Measurements from ENCODE around the gene CHRM4.

The CHRM4 gene

DNA sequence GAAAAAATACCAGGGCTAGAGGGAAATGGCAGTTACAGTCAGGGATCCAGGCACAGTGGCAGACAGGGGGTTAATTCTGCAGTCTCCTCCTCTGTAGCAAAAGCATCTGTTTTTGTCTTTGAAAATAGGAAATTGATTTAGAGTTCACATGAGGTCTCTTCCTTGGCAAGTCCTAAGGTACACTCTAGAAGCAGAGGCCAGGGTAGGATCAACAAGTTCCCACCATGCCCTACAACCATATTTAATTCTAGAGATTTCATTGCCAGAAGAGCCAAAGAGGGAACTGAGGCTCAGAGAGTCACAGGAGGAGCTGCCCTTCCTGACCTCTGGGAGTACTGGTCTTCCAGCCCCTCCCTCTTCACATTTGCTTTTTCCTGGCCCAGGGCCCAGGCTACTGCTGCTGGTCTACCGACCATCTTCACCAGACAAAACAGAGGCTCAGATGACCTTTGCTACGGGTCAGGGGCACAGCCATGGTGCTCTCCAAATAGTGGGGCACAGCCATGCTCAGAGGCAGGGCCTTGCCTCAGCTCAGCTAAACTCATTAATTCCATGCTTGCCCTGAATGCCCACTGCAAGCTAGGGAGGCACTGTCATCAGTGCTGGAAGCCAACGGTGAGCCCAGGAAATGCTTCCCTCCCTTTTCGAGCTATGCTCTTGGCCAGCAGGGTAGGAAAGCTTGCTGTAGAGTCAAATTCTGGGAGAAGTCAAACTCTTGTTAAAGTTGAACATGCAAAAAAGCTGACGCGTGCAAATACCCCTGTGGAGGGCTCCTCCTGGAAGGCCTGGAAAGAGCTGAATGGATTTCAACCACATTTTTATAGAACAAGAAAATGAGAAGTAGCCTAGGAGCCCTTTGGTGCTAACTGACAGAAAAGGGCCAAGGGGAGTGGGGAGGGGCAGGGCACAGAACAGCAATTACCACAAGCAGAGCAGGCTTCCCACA, 11.7 kb upstream of the CHRM4 start:
- DNase-seq (ENCODE audit: low spot score): no peak

DNA sequence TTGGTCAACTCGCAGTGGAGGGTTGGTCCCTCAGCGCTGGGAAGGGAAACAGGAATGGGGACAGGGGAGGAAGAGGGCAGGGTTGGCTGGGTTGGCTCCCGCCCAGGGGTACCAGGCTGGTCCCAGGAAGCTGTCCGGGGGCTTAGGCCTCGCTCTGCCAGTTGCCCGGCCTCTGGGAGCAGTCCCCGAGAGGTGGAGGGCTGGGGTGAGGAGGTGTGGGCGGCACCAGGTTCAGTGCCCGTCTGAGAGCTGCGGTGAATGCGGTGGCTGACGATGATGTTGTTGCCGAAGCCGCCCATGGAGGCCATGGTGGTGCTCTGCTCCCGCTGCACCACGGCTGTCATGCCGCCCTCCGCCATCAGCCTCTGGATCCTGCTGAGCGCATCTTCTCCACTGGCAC, 6.0 kb upstream of the CHRM4 start:
- DNase-seq (ENCODE audit: low spot score): no peak

DNA sequence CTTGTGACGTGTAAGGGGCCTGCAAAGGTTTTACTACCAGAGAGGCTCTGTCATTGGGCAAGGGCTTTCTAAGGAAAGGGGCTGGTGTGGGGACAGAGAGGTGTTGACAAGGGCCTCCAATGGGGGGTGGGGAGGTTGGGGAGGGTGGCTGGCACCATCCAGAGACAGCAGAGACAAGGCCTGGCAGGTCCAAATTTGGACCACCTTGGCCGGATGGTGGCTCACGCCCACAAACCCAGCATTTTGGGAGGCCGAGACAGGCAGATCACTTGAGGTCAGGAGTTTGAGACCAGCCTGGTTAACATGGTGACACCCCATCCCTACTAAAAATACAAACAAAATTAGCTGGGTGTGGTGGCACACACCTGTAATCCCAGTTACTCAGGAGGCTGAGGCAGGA, 2.2 kb upstream of the CHRM4 start:
- no peak for DNase-seq (ENCODE audit: low spot score)

DNA sequence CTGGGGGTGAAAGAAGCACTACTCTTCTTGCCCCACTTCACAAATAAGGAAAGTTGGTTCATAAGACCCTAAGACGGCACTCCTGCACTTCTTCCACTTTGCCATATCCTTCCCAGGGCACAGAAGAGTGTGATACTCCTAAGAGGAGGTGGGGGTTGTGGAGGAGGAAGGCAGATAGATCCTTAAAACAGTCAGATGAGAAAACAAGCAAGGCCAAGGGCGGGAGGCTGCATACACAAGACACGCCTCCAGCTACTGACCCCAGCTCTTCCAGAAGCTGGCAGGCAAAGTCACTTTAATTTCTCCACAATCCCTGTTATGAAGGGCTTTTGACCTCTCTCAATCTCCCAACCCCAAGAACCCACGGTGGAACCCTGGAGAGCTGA, 1.6 kb upstream of the CHRM4 start:
- no peak for DNase-seq (ENCODE audit: low spot score)

DNA sequence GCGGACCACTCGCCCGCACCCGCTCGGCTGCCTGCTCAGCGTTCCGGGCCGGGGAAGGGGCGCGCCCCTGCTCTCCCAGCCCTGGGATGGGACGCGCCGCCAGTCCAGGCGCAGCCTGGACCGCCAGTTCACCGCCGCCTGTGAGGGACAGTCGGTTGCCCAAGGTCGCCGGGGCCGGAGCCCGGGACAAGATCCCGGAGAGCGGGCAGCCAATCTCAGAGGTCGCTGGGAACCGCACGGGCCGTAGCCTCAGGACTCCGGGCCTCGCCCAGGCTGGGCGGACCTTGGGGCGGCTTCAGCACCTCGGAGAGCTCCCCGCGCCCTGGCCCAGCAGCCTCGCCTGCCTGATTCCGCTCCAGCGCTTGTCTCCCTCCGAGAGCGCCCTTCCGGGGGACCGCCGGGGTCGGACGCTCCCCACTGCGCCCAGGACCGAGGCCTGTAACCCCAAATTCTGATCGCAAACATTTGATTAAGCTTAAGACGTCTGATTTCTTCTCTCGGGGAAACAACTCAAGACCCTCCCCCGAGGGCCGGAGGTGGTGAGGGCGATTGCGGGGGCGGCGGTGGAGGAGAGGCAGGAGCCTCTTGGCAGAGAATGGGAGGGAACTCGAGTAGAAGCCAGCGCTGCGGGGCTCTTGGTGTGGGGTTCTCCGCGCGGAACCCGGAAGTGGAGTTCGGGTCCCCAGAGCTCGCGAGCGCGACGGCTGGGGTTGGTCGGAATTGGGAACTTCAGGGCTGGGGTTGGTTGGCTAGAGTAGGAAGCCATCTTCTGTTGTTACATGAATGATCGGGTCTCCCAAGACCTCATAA, 1.1 kb upstream of the CHRM4 start:
- DNase-seq (ENCODE audit: low spot score): peak; percentile 66

DNA sequence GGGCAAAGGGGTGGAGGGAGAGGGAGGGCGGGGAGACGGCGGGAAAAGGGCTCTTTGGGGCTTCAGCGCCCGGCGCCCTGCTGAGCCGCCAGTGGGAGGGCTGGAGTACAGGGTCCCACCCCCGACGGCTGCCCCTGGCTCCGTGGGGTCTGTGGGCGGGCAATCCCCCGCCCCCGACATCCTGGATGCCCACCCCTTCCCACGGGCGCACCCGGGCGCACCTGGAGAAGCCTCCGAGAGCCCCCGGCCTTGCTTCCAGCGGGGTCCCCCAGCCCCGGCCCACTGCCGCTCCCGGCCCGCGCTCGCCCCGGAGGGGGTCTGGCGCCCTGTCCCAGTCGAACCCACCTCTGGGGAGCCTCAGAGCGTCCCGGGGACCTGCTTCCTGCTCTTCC, 394 bp downstream of the CHRM4 start:
- DNase-seq (ENCODE audit: low spot score): peak; percentile 58

DNA sequence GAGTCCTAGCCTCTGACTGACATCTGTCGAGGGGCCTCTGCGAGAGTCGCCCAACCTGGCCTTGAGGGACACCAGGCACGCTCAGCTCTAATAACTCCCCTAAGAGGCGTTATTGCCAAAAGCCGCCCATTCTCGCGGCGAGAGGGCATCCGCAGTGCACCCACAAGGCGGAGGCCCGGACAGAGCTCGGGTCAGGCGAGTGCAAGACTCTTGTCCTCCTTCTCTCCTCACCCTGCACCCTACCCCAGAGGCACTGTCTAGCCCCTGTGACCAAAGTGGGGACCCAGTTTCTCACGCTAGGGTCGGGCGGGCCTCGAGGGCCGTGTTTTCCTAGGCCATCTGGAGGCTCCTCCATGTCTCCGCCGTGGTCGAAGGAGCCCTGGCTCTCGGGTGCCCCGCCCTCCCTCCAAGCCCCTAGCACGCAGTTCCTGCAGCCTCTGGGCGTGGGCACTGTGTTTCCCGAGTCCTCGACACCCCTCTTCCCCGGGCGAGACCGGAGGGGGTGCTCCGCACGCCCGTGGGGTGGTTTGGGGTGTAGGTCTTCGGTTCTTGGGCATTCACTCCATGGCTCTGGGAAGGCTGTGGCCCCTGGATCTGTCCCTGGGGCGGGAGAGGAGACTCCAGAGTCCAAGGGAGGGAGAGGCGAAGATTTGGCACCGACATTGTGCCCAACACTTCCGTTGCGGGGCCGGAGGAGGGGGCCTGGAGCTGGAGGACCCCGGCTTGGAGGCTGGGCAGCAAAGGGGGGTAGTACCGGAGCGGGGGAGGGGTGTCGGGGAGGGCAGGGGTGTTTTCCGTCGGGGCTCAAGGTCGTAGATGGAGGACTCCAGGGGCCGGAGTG, 1.0 kb downstream of the CHRM4 start:
- DNase-seq (ENCODE audit: low spot score): no peak

DNA sequence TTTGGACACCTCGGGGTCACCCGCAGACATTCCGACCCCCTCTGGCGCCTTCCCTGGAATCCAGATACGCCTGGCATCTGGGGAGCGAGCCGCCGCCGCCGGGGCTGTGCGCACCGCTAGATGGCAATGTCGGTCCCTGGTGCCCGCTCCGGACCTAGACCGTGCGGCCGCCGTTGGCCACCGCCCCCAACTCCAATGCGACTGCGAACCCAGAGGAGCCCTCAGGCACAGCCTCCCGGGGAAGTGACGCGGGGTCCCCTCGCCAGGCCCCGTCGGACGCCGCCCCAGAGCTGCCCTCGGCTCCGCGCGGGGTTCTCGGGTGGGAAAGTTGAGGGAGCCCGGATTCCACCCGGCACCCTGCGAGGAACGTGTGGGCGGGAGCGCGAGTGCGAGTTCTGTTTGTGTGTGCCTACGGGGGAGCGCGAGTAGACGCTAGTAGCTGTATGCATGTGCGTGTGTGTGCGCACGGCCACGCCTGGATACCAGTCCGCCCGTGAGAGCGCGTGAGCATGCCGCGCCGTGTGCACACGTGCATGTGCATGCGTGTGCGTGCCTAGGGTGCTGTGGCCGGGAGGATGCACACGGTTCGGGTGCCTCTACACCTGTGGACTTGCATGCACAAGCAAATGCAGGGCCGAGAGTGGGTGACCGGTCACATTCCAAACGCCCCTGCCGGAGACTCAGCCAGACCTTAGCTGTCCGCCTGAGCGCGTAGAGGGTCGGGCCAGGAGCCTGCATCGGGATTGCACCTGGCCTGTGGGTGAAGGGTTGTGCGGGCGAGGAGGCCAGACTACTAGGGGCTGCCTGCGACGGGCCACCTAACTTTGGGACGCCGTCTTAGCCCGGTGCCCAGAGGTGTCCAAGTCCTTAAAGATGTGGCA, 1.9 kb downstream of the CHRM4 start:
- peak; percentile 92 for DNase-seq (ENCODE audit: low spot score)

DNA sequence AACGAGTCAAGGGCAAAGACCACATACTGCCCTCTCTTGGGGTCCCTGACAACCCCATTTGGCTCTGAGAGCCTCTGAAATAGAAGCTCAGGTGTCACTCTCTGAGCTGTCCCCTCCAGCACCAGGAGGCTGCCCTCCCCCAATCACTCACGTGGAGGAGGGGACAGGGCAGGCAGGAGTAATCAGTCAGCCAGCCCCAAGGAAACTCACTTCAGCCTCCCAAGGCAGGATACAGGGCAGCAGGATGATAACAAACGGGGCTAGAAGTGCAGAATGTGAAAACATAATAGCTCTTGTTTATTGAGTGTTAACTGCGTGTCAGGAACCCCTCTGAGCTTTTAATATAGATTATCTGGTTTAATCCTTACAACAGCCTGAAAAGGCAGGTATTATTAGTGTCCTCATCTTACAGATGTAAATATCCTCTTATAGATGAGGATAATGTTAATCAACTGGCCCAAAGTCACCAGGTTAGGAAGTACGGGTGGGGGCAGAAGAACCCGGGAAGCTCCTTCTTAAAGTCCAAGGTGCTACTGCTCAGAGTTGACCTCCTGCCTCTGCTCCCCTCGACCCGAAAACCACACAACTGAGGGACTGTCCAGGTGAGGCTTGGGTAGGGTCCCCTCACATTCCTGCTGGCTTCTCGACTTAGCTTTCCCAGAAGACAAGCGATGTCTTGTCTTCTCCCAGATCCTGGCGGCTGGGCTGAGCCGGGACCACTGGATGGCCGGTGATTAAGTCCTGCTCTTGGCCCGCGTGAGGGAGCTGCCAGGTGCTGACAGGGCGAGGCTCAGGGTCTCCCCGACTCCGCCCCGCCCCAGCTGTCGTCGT, 2.7 kb downstream of the CHRM4 start:
- no peak for DNase-seq (ENCODE audit: low spot score)

DNA sequence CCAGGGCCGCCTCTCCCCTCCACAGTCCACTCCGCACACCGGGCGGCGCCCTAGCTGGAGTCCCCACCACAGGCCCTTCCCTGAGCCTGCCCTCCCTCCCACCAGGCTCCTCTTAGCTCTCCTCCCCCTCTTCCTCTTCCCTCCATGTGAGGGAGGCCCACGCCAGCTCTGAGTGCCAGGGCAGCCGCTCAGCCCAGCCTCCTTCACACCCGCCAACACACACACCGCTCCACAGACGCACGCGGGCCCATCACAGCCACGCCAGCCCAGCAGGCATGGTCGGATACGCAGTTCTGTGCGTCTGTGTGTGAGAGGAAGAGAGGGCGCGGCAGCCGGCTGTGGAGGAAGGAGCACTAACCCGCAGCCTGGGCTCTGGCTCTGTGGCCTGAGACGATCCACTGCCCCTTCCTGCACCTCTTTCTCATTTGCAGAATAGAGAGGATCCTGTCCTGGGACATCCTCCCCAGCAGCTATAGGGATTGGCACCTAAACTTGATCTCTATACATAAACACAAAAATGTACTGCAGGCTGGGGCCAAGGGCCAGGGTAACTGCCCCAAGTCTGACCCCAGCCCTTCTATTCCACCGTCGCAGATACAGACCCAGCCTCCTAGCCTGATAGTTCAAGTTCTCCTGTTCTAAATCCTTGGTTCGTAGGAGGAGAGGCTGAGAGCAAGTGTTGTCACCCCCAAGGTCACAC, 3.5 kb downstream of the CHRM4 start:
- no peak for DNase-seq (ENCODE audit: low spot score)

DNA sequence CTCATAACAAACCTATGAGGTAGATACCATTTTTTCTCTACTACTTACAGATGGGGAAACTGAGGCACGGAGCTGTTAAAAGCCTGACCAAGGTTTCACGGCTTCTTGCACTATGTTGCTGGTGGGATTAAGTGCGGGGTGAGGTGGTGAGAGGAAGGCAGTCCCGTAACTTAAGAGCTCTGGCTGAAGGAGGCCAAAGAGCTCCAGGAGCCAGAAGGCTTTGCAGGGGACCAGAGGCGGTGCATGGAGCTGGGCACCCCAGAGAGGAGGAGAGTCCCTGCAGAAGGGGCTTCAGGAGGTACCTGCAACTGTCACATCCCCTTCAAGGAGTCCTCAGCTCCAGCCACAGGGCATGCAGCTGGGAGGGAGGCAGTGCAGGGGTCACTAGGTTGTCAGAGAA, 4.1 kb downstream of the CHRM4 start:
- no peak for DNase-seq (ENCODE audit: low spot score)

DNA sequence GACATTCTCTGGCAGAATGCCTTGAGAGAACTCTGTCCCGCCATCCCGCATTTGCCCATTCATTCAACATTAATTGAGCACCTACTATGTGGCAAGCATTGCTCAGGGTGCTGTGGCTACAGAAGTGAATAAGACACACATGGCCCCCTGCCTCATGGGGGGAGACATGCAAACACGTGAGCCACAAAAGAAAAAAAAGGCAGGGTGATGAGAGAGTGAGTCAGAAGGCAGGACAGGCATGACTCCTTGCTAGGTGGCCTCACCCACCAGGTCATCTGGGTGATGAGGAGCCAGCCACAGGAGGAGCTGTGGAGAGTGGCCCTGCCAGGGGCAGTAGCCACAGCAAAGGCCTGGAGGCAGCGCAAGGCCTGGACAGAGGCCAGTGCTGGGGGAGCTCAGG, 4.9 kb downstream of the CHRM4 start:
- no peak for DNase-seq (ENCODE audit: low spot score)

DNA sequence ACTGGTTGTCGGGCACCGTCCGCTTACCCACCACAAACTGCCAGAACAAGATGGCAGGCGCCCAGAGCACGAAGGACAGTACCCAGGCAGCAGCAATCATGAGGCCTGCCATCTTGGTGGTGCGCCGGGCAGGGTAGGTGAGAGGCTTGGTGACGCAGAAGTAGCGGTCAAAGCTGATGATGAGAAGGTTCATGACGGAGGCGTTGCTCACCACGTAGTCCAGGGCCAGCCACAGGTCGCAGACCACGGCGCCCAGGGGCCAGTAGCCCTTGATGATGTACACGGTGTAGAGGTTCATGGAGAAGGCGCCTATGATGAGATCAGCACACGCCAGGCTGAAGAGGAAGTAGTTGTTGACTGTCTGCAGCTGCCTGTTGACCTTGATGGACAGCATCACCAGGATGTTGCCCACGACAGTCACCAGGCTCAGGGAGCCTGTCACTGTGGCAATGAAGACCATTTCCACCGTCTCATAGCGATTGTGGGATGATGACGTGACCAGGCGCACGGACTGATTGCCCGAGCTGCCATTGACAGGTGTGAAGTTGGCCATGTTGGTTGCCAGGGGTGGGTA, 5.5 kb downstream of the CHRM4 start:
- no peak for DNase-seq (ENCODE audit: low spot score)

DNA sequence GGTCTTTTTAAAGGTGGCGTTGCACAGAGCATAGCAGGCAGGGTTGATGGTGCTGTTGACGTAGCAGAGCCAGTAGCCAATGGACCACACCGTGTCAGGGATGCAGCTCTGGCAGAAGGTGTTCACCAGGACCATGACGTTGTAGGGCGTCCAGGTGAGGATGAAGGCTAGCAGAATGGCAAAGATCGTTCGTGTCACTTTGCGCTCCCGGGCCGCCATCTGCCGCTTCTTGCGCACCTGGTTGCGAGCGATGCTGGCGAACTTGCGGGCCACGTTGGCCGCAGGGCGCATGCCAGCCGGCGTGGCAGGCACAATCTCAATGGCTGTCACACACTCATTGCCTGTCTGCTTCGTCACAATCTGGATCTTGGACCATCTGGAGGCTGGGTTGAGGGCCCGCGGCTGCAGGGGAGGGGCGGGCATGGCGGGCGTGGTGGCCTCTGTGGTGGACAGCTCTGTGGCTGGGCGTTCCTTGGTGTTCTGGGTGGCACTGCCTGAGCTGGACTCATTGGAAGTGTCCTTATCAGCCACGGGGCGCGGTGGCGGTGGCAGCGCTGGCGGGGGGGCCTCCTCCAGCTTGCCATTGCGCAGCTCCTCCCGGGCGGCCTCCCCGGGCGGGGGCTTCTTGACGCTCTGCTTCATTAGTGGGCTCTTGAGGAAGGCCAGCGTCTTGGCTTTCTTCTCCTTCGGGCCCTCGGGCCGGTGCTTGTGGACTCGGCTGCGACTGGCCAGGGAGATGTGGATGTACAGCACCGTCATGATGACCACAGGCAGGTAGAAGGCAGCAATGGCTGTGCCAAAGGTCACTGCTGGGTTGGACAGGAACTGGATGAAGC, 6.2 kb downstream of the CHRM4 start:
- DNase-seq (ENCODE audit: low spot score): no peak

DNA sequence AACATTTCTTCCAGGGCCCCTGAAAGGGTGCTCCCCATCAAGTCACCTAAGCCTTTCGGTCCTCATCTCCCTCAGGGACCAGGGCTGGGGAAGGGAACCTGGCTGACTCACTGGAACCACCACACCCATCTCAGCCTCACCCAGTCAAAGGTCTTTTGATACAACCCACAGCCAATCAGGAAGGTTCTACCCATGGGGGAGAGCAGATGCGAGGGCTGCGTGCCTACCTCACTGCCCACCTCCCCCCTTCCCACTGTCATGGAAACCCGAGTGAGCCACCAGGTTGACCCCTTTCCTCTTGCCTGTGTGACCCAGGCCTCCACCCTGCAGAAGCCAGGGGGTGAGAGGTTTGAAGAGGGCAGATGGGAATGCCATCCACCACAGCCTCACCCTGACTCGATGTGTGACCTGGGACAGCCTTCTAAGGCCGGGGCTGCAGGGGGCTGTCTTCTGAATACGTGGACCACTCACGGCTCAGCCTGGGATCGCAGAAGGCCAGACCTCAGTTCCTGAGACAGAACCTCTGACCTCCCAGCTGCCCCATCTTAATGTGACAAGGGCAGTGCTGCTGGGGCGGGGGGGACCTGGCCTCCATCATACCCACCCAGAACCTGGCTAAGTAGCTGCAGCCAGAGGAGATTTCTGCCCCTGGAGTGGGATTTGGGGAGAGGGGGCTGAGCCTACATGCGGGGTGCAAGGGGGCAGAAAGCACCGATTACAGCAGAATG, 7.4 kb downstream of the CHRM4 start:
- DNase-seq (ENCODE audit: low spot score): no peak

DNA sequence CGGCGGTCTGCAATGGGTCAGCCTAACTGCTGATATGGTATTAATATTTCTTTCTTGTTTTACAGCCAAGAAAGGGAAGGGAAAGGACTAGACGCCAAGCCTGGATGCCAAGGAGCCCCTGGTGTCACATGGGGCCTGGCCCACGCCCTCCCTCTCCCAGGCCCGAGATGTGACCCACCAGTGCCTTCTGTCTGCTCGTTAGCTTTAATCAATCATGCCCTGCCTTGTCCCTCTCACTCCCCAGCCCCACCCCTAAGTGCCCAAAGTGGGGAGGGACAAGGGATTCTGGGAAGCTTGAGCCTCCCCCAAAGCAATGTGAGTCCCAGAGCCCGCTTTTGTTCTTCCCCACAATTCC, 8.2 kb downstream of the CHRM4 start:
- DNase-seq (ENCODE audit: low spot score): no peak

DNA sequence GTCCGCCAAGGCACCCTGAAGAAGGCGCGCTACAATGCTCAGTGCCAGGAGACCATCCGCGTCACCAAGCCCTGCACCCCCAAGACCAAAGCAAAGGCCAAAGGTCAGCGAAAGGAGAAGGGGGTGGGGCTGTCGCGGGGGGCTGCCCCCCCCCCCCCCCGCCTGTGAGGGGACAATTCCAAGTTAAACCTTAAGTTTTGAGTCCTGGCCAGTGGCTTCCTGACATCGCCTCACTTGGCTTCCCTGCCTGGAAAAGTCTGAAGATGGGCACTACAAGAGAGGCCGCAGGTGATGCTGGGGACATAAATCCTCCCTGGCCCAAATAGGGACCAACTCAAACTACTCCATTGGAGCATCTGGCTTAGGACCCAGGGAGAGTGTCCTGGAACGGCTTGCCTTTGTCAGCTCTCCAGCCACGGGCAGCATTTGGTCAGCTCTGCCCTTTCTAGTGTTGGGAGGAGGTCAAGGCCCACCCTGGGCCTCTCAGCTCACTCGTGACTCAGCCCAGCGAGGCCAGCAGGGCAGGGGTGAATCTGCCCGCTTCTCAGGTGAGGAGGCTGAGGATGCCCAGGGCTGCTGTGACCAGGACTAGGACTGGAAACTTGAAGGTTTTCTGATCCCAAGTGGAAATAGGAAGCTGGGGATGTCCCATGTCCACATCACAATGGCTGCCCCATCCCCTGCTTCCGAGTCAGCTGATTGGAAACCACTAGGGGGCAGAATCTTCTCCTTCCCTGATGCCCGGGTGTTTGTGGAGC, 8.8 kb downstream of the CHRM4 start:
- DNase-seq (ENCODE audit: low spot score): peak; percentile 64

All from D341Med (cell line).